ENCODE measurements around the gene UNC50.
"Not testable (repeated sequence)": the region's sequence is repeated elsewhere in the genome, so short reads cannot be mapped to it uniquely, and the experiment has no call there.

The UNC50 gene

DNA sequence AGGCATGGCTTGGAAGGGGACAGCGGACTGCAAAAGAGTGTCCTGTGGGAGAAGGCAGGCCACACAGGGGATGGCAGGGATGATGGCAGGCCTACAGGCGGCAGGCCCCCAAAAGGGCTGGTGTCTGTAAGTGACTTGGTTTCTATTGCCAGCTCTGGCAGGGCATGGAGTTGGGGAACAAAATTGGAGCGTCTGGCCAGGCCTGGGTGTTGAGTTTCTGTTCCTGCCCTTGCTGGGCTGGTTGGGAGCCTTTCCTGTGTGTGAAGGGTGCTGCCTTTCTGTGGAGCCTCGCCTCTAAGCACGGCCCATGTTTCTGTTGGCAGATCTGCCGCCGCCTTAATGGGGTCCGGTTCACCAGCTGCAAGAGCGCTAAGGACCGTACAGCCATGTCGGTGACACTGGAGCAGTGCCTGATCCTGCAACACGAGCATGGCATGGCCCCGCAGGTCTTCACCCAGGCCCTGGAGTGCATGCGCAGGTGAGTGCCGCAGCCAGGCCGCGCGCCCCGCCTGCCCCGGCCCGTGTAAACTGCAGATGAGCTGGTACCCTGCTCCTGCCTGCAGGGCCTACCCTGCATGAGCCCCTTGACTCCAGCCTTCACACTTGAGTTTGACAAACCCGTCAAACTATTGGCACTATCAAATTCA, 31.6 kb upstream of the UNC50 start:
- no peak for DNase-seq (ENCODE audit: low read depth in 4 of 4, low spot score in 1 of 4)

DNA sequence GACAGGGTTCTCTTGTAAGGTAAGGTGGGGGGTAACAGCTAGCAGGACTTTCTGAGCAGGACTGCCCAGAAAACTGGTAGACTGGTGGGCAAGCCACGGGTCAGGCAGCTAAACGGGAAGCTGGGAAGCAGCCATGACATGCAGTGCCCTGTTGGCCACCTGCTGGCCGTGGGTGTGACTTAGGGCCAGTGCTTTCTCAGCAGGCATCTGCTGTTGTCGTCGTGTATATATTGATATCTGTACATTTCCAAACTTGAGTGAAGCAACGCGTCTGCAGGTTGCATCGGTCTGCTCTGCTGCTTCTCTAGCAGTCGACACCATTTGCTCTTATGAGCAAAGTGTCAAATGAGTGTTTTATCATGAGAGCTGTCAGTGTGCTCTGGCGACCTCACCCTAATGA, 31.1 kb upstream of the UNC50 start:
- no peak for DNase-seq (ENCODE audit: low read depth in 4 of 4, low spot score in 1 of 4)

DNA sequence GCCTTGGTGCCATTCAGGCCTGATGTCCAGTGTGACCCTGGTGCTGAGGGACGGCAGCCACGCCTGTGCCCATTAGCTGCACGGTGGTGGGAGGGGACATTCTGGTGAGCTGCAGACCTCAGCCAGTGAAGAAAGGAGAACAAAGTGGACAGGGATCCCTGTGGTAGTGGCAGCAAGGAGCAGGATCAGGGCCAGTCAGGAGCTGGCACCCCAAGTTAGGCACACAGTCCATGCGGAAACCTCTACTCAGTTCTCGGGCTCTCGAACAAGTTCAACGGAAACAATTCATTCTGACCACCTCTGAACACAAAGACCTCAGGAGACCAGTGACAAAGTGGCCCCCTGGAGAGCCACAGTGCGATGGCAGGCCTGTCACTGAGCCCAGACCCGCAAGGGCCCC, 30.2 kb upstream of the UNC50 start:
- DNase-seq (ENCODE audit: low read depth in 4 of 4, low spot score in 1 of 4): no peak

DNA sequence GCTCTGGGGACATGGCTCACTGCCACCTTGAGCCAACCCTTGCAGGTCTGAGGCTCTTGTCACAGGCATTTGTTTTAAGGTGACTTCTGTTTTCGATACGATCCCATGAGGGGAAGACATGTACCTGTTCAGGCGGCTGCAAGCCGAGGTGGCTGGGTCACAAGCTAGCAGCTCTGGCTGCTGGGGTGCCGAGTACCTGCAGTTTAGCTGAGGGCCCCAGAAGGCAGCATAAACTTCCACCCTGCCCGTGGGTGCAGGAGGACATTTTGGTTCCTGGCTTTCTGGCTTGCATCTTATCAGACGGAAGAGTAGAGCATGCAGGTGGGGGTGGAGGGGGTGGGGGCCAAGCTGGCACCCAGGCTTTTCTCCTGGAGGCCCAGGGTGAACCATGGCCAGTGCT, 28.5 kb upstream of the UNC50 start:
- no peak for DNase-seq (ENCODE audit: low read depth in 4 of 4, low spot score in 1 of 4)

DNA sequence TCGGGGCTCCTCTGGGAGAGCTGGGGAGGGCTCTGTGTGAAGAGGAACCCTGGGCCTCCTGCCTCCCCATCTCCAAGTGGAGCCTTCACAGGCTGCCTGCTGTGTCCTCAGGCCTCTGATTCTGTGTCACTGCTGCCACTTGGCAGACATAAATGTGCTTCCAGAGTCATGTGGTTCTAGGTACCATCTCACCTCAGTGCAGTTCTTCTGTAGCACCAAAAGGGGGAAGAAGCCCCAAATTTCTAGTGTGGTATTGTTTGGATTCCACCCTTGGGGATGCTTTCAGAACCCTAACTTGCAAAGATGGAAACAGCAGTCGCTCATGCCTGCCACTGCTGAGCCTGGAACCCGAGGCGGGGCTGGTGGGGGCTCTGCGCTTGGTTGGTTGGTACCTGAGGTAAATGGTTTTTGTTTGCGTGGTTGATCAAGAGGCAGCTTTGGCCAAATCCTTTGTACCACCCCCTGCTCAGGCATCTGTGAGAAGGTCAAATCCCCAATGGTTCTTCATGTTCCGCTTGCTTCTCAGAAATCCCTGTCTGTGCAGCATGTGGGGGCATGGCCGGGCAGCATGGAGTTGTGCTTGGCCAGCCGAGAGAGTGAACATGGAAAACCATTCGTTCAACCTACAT, 27.6 kb upstream of the UNC50 start:
- no peak for DNase-seq (ENCODE audit: low read depth in 4 of 4, low spot score in 1 of 4)

DNA sequence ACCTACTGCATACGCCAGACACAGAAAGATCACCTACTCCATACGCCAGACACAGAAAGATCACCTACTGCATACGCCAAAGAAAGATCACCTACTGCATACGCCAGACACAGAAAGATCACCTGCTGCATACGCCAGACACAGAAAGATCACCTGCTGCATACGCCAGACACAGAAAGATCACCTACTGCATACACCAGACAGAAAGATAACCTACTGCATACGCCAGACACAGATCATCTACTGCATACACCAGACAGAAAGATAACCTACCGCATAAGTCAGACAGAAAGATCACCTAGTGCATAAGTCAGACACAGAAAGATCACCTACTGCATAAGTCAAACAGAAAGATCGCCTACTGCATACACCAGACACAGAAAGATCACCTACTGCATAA, 25.9 kb upstream of the UNC50 start:
- DNase-seq (ENCODE audit: low read depth in 4 of 4, low spot score in 1 of 4): no peak

DNA sequence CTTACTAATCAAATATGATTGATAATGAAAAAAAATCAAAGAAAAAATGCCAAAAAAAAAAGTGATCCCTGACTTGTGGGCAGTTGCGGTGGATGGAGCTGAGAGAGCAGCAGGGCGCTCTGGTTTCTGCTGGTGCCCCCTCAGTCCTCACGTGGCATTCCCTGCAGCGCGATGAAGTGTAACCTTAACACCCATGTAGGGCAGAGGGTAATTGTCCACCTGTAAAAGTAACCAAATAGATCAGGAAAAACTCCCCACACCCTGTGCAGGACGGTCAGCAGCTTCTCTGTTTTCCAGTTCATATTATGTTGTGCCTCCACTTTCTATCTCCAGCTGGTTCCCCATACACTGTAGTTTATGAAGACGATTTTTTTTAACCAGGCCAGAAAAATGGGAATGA, 25.1 kb upstream of the UNC50 start:
- no peak for DNase-seq (ENCODE audit: low read depth in 4 of 4, low spot score in 1 of 4)

DNA sequence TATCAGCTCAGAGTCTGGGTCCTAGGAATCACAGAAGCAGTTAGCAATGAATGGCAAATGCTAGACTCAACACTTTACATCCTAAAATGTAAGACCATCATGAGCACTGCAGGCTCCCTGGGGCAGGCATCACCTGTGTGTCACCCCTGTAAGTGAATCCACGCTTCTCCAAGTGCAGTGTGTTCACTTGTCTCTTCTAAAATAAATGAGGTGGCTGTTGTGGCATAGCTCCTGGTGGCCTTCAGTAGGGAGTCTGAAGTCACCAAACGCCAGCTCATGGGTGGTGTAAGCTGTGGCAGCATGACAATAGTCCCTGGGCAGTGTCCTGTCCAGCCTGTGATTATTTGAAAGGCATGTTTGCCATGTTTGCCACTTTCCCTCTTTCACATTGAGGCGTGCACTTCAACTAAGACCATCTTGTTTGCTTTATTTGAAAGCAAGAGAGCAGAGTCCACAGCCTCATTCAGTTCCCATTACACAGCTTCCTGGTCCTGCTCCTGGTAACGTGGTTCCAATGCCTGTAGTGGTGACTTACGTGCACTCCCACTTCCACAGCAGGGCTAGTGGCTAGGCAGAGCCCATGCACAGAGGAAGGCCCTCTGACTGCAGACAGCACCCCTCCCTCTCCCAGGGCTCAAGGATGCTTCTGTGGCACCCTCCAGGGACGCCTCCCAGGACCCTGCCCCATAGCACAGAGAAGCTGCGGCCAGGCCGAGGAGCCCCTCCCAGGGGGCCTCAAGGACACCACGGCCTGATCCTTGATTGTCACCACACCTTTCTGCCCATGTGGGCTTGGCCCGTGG, 24.4 kb upstream of the UNC50 start:
- no peak for DNase-seq (ENCODE audit: low read depth in 4 of 4, low spot score in 1 of 4)

DNA sequence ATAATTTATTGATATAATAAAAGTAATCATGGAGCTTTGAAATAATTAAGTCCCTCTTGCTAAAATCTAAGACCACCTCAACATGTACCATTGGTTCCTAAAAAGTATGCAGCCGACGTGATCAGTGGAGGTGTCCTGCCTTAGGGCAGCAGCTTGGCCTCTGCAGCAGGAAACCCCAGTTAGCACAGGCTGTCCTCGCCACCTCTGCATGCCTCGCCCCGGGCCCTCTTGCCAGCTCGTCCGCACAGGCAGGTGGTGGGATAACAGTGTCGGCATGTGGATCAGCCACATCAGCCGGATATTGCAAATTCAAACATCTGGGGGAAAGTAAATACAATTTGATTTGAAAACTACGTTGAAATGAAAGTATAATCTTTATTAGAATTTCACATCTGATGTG, 23.0 kb upstream of the UNC50 start:
- no peak for DNase-seq (ENCODE audit: low read depth in 4 of 4, low spot score in 1 of 4)

DNA sequence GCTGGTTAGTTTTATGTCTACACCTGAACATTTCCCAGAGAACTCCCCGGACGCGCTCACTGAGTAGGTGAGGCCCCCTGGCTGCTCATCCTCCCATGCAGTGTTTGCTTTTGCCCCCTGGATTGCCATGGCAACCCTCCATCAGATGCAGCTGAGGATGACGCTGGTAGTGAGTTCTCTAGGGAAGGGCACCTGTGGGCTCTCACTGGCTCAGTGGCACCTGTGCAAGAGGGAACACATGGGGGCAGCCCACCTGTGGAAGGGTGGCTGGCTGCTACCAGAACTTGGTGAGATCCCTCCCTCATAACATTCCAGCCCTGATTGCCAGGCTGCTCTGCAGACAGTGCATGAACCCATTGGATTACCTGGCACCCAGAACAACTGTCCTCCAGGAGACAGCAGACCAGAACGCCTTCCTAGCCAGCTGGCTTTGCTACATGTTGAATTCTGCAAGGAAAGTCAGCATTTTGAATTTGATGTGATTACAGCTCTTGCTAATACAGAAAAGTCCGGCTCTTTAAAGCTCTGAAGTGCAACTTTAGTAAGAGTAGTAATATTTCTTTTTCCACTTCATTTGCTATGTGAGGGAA, 21.7 kb upstream of the UNC50 start:
- DNase-seq (ENCODE audit: low read depth in 4 of 4, low spot score in 1 of 4): no peak

- DNase-seq (ENCODE audit: low read depth in 4 of 4, low spot score in 1 of 4): no peak
These were observed 19.4 kb upstream of the UNC50 start for GRCh38 chr2:98588880-98589431.

- DNase-seq (ENCODE audit: low read depth in 4 of 4, low spot score in 1 of 4): no peak
These were observed 18.9 kb upstream of the UNC50 start for GRCh38 chr2:98589489-98589888.

DNA sequence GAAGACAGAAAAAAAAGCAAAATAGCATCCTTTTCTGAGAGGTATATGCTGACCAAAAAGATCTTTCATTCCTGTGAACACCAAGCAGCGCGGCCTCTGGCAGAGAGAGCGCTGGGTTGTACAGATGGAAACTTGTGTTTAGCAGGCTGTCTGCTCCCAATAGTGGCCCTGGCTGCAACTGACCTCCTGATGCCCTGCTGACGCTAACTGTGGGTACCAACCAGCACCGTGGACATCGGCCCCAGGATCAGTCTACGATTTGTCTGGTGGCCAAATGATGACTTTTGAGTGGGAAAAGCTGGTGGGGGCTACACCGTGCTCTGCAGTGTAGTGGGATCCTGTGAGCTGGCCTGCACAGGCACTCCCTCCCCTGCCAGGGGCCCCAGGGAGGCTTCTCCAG, 15.8 kb upstream of the UNC50 start:
- DNase-seq (ENCODE audit: low read depth in 4 of 4, low spot score in 1 of 4): no peak

- not testable (repeated sequence) for DNase-seq (ENCODE audit: low read depth in 4 of 4, low spot score in 1 of 4)
These were observed 13.7 kb upstream of the UNC50 start for GRCh38 chr2:98594665-98595064.

- no peak for DNase-seq (ENCODE audit: low read depth in 4 of 4, low spot score in 1 of 4)
These were observed 9.5 kb upstream of the UNC50 start for GRCh38 chr2:98598781-98599428.

DNA sequence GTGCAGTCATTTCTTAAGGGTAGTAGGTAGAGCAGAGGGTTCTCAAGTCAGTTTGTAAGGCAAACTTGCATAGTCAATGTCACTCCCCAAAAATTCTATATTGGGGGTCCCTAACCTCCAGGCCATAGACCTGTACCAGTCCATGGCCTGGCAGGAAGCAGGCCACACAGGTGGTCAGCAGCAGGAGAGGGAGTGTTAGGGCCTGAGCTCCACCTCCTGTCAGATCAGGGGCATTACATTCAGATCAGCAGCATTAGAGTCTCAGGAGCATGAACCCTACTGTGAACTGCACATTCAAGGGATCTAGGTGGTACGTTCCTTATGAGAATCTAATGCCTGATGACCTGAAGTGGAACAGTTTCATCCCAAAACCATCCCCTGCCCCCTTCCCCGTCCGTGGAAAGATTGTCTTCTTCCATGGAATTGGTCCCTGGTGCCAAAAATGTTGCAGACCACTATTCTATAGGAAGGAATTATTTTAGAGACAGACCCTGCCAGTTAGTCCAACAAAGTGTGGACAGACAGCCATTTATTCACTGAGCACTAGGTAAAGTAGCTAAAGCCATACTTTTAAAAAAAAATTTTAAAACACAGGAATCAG, 6.8 kb upstream of the UNC50 start:
- no peak for DNase-seq (ENCODE audit: low read depth in 4 of 4, low spot score in 1 of 4)

GRCh38 chr2:98604547-98604946, 3.8 kb upstream of the UNC50 start:
- no peak for DNase-seq (ENCODE audit: low read depth in 4 of 4, low spot score in 1 of 4)

- no peak for DNase-seq (ENCODE audit: low read depth in 4 of 4, low spot score in 1 of 4)
These were observed 3.3 kb upstream of the UNC50 start for GRCh38 chr2:98605076-98605475.

DNA sequence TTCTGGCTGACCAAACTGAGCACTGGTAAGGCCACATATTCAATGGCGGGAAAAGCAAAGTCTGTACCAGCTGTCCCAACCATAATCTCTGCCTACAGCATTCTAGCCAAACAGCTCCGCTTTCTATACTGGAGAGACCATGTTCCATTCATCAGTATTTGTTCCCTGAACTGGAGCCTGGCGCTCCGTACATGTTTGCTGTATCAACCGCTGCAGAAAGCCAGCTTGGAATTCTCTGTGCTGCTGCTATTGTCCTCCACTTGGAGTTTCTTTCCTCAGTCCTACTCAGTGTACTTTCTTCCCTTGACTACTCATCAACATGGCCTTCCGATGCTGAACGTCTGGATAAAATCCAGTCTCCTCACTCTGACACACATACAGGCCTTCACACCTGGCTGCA, 2.0 kb upstream of the UNC50 start:
- DNase-seq (ENCODE audit: low read depth in 4 of 4, low spot score in 1 of 4): no peak

DNA sequence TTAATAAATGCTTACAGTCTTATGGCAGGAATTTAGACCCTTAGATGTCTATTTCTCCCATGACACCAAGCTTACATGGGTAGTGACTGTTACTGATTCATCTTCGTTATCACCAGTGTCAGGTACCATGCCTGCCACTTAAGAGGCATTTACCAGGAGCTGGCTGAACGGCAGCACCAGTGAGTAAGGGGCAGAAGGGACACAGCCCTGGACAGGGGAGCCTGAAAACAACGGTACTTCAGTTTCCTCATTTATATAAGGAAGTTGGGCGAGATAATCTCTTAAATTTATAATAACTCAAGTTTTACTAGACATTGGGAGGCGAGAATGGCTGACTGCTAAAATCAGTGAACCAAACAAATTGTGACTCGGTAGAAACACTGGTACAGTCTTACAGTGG, 1.3 kb upstream of the UNC50 start:
- no peak for DNase-seq (ENCODE audit: low read depth in 4 of 4, low spot score in 1 of 4)

- DNase-seq (ENCODE audit: low read depth in 4 of 4, low spot score in 1 of 4): no peak
These were observed 661 bp upstream of the UNC50 start for GRCh38 chr2:98607741-98608115.
